A549 (cell line): Measurements from ENCODE around the gene MGP. TPM values are rescaled to one million over a fixed set of nuclear protein-coding genes. Genes with fewer than 3 reads are reported as not detected.

ENCODE experiments used
- ATAC-seq, 2 experiments: fragments of 200-7000 bp in 1 of 2; fragments of >200 bp in 1 of 2; cut with Nextera tagmentation in 1 of 2; cut with Tn5 transposase in 1 of 2; 3 replicates each; pipeline versions ENCODE4 v1.8.0 to v1.9.1; 2018 to 2020; ENCODE audit warnings: mild to moderate bottlenecking in 1 of 2, moderate library complexity in 1 of 2
- CTCF ChIA-PET: fragments of 300-600 bp; sonication (Branson Sonifier 250); formaldehyde crosslinking; extraction: SDS; loops from one replicate; lab custom pipeline; 2021; ENCODE audit warnings: antibody characterized with exemption, inconsistent platforms; lab: Yijun Ruan, JAX
- POLR2A ChIA-PET: fragments of 350-600 bp; formaldehyde crosslinking; extraction: SDS; loops from one replicate; lab custom pipeline; 2021; ENCODE audit warnings: antibody characterized with exemption, inconsistent platforms; lab: Yijun Ruan, JAX
- DNase-seq, 2 experiments: peaks; one replicate each; pipeline versions ENCODE4 v3.0.0 to v3.0.0-alpha.2; 2011 to 2016; ENCODE audit warnings: low read depth in 1 of 2, low spot score in 1 of 2
- FAIRE-seq: peaks from 2 replicates; lab custom pipeline; 2011; peaks lifted over from hg19 to GRCh38; lab: Jason Lieb, UNC
- H3K27ac ChIP-seq, 2 experiments: fragments of >200 bp; sonication (Bioruptor Twin); formaldehyde crosslinking; 3 replicates each; pipeline ENCODE4 v1.5.1; 2016 to 2017
- H3K4me1 ChIP-seq: fragments of >200 bp; sonication (Bioruptor Twin); formaldehyde crosslinking; 3 replicates; pipeline ENCODE4 v1.6.1; 2016
- H3K4me2 ChIP-seq: fragments of >200 bp; sonication (Bioruptor Twin); formaldehyde crosslinking; 3 replicates; pipeline ENCODE4 v1.6.1; 2016
- H3K4me3 ChIP-seq: fragments of >200 bp; sonication (Bioruptor Twin); formaldehyde crosslinking; 3 replicates; pipeline ENCODE4 v1.5.1; 2016
- H3K9me3 ChIP-seq: fragments of >200 bp; sonication (Bioruptor Twin); formaldehyde crosslinking; 3 replicates; pipeline ENCODE4 v1.6.1; 2016
- CEBPB ChIP-seq, 2 experiments: fragments of >200 bp in 1 of 2; sonication (Bioruptor Twin) in 1 of 2; formaldehyde crosslinking in 1 of 2; IDR thresholded peaks; 2 replicates each; pipeline ENCODE4 v1.6.1; 2012 to 2016
- CHD2 ChIP-seq: fragments of 150-350 bp; IDR thresholded peaks from 2 replicates; pipeline ENCODE4 v1.6.1; 2014; ENCODE audit warnings: low read length; ENCODE audit not compliant: partially characterized antibody
- EHMT2 ChIP-seq: fragments of 200-600 bp; sonication (generic); IDR thresholded peaks from 2 replicates; pipeline ENCODE4 v1.6.1; 2016; ENCODE audit warnings: antibody characterized with exemption, low read depth, mild to moderate bottlenecking, moderate library complexity
- EP300 ChIP-seq, 2 experiments: fragments of >200 bp; sonication (Bioruptor Twin); formaldehyde crosslinking; IDR thresholded peaks; 2 replicates in 1 of 2; 3 replicates in 1 of 2; pipeline ENCODE4 v1.6.1; 2016 to 2017
- FOXS1 ChIP-seq: fragments of 250-450 bp; sonication (Bioruptor Pico); IDR thresholded peaks from 2 replicates; pipeline ENCODE4 v1.5.0; 2020; ENCODE audit warnings: mild to moderate bottlenecking, moderate library complexity
- GATA3 ChIP-seq: IDR thresholded peaks from 2 replicates; pipeline ENCODE4 v1.6.1; 2012; ENCODE audit warnings: borderline replicate concordance
- HEYL ChIP-seq: fragments of 250-450 bp; sonication (Bioruptor Pico); IDR thresholded peaks from 2 replicates; pipeline ENCODE4 v1.8.0; 2021; ENCODE audit warnings: mild to moderate bottlenecking, moderate library complexity
- HOXB13 ChIP-seq: fragments of 250-450 bp; sonication (Bioruptor Pico); IDR thresholded peaks from 2 replicates; pipeline ENCODE4 v1.5.0; 2020; ENCODE audit warnings: low read depth, mild to moderate bottlenecking, moderate library complexity
- HOXB5 ChIP-seq: fragments of 250-450 bp; sonication (Bioruptor Pico); IDR thresholded peaks from 2 replicates; pipeline ENCODE4 v1.5.0; 2020; ENCODE audit warnings: mild to moderate bottlenecking, moderate library complexity
- JUNB ChIP-seq: fragments of >200 bp; sonication (Bioruptor Twin); formaldehyde crosslinking; IDR thresholded peaks from 2 replicates; pipeline ENCODE4 v1.6.1; 2016
- MAX ChIP-seq: IDR thresholded peaks from 2 replicates; pipeline ENCODE4 v1.6.1; 2012
- NFE2L2 ChIP-seq: fragments of 150-350 bp; conservative IDR thresholded peaks from 2 replicates; pipeline ENCODE4 v1.6.1; 2014; ENCODE audit warnings: low read length
- PBX3 ChIP-seq: IDR thresholded peaks from 2 replicates; pipeline ENCODE4 v1.6.1; 2012
- PHF8 ChIP-seq: fragments of 200-600 bp; sonication (generic); IDR thresholded peaks from 2 replicates; pipeline ENCODE4 v1.6.1; 2016; ENCODE audit warnings: low read depth, mild to moderate bottlenecking, antibody characterized with exemption, moderate library complexity, borderline replicate concordance
- RAD21 ChIP-seq, 2 experiments: fragments of >200 bp in 1 of 2; sonication (Bioruptor Twin) in 1 of 2; formaldehyde crosslinking in 1 of 2; IDR thresholded peaks in 1 of 2; conservative IDR thresholded peaks in 1 of 2; 2 replicates in 1 of 2; 3 replicates in 1 of 2; pipeline ENCODE4 v1.6.1; 2012 to 2018; ENCODE audit warnings: inconsistent platforms in 1 of 2
- RCOR1 ChIP-seq: fragments of 150-350 bp; IDR thresholded peaks from 2 replicates; pipeline ENCODE4 v1.6.1; 2014; ENCODE audit warnings: antibody characterized with exemption, low read length, low read depth
- RFX5 ChIP-seq: fragments of 450-650 bp; IDR thresholded peaks from 2 replicates; pipeline ENCODE4 v1.7.1; 2014; ENCODE audit warnings: antibody characterized with exemption, mild to moderate bottlenecking, moderate library complexity
- RNF2 ChIP-seq: fragments of 200-600 bp; sonication (generic); IDR thresholded peaks from 2 replicates; pipeline ENCODE4 v1.6.1; 2016; ENCODE audit warnings: low read depth, mild to moderate bottlenecking, antibody characterized with exemption, moderate library complexity, borderline replicate concordance
- SREBF2 ChIP-seq: fragments of 450-650 bp; IDR thresholded peaks from 2 replicates; pipeline ENCODE4 v1.6.1; 2014; ENCODE audit warnings: mild to moderate bottlenecking, moderate library complexity
- USF2 ChIP-seq: fragments of 450-650 bp; IDR thresholded peaks from 2 replicates; pipeline ENCODE4 v1.6.1; 2014; ENCODE audit warnings: antibody characterized with exemption
- ZC3H11A ChIP-seq: fragments of 450-650 bp; IDR thresholded peaks from 2 replicates; pipeline ENCODE4 v1.6.1; 2014; ENCODE audit warnings: antibody characterized with exemption, mild to moderate bottlenecking
- ZSCAN20 ChIP-seq: fragments of 250-450 bp; sonication (Bioruptor Pico); IDR thresholded peaks from 2 replicates; pipeline ENCODE4 v1.8.0; 2022; ENCODE audit warnings: mild to moderate bottlenecking, moderate library complexity
- WGBS: methylation state at CpG from one replicate; pipeline ENCODE4 v1.1.6; 2017; ENCODE audit errors: missing lambda C conversion rate; 5-methylcytosine and 5-hydroxymethylcytosine counted together
- polyA plus RNA-seq, 4 experiments: library from polyadenylated mRNA; depleted of rRNA in 3 of 4; stranded (reverse); fragments of >200 nt; fragmentation: RNase III in 1 of 4; extraction: RNeasy Plus Mini Kit Qiagen cat#74134 plus additional on column Dnase treatment in 1 of 4; gene quantifications; 2 replicates in 3 of 4; 3 replicates in 1 of 4; pipeline ENCODE4 v1.2.3, GENCODE V29; 2011 to 2017
- TF ChIP-seq, protein P1 (sequence below): fragments of >200 bp; sonication (Bioruptor Twin); formaldehyde crosslinking; IDR thresholded peaks from 3 replicates; pipeline ENCODE4 v1.5.1; 2016
- TF ChIP-seq, protein P2 (sequence below): fragments of 250-450 bp; sonication (Bioruptor Pico); IDR thresholded peaks from 2 replicates; pipeline ENCODE4 v1.5.0; 2020; ENCODE audit warnings: low read depth, mild to moderate bottlenecking, moderate library complexity

The MGP gene
- polyA plus RNA-seq, 2 of the 4 experiments (the other 2 are of a cell fraction): 0.16 to 0.30 TPM

- FAIRE-seq: peak; percentile 36
- ATAC-seq: no peak
- no peak overlapping the region for H3K4me3 ChIP-seq
- no peaks in the 10 kb centered on the region for H3K4me1 ChIP-seq
- no peak overlapping the region for H3K4me2 ChIP-seq
- H3K27ac ChIP-seq: no peak overlapping the region
- no peak for DNase-seq
- peaks cover 9% of the 10 kb centered on the region; the same call in 1 of the 3 replicates for H3K9me3 ChIP-seq
- ChIA-PET POLR2A (no interaction called here), CTCF (interaction anchor here (1.0 kb wide), 1 partner anchor 18 kb away, joined by 3 read pairs; no protein-coding TSS in a partner anchor)
- no peak for TF ChIP-seq RNF2
- no peak for TF ChIP-seq SREBF2
- TF ChIP-seq RAD21 (conservative IDR thresholded peaks at IDR 0.05 in 1 of 2, IDR thresholded peaks at IDR 0.05 in 1 of 2): no peak
- TF ChIP-seq, protein P1, sequence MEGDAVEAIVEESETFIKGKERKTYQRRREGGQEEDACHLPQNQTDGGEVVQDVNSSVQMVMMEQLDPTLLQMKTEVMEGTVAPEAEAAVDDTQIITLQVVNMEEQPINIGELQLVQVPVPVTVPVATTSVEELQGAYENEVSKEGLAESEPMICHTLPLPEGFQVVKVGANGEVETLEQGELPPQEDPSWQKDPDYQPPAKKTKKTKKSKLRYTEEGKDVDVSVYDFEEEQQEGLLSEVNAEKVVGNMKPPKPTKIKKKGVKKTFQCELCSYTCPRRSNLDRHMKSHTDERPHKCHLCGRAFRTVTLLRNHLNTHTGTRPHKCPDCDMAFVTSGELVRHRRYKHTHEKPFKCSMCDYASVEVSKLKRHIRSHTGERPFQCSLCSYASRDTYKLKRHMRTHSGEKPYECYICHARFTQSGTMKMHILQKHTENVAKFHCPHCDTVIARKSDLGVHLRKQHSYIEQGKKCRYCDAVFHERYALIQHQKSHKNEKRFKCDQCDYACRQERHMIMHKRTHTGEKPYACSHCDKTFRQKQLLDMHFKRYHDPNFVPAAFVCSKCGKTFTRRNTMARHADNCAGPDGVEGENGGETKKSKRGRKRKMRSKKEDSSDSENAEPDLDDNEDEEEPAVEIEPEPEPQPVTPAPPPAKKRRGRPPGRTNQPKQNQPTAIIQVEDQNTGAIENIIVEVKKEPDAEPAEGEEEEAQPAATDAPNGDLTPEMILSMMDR: no peak
- TF ChIP-seq GATA3: no peak
- TF ChIP-seq JUNB: no peak
- no peak for TF ChIP-seq EP300 (IDR thresholded peaks at IDR 0.05)
- no peak for TF ChIP-seq CHD2
- TF ChIP-seq RFX5: no peak
These were observed 25.2 kb downstream of the MGP start for GRCh38 chr12:14860490-14860889.

- DNase-seq (no peak), ATAC-seq (no peak), FAIRE-seq (no peak)
- CTCF ChIA-PET: no interaction called here
- POLR2A ChIA-PET: no interaction called here
- no peak overlapping the region for H3K4me2 ChIP-seq
- 3% methylated on average over 1 of the region's 1 CpG for WGBS
- no peaks in the 10 kb centered on the region for H3K4me1 ChIP-seq
- no peak for TF ChIP-seq PBX3
- no peak for TF ChIP-seq ZSCAN20
- TF ChIP-seq, protein P2, sequence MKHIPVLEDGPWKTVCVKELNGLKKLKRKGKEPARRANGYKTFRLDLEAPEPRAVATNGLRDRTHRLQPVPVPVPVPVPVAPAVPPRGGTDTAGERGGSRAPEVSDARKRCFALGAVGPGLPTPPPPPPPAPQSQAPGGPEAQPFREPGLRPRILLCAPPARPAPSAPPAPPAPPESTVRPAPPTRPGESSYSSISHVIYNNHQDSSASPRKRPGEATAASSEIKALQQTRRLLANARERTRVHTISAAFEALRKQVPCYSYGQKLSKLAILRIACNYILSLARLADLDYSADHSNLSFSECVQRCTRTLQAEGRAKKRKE: no peak
- no peak for TF ChIP-seq MAX
- TF ChIP-seq USF2: no peak
- TF ChIP-seq RNF2: no peak
- no peak for TF ChIP-seq FOXS1 (CRISPR knock-in tag)
- no peak for TF ChIP-seq CEBPB (IDR thresholded peaks at IDR 0.05)
- TF ChIP-seq EP300 (IDR thresholded peaks at IDR 0.05): no peak
- TF ChIP-seq HOXB5 (CRISPR knock-in tag): no peak
- no peak for TF ChIP-seq PHF8
- no peak for TF ChIP-seq ZC3H11A
- TF ChIP-seq HOXB13 (CRISPR knock-in tag): no peak
- no peak for TF ChIP-seq EHMT2
- TF ChIP-seq RCOR1: no peak
- no peak for TF ChIP-seq NFE2L2
- no peak for TF ChIP-seq HEYL (CRISPR knock-in tag)
- no peak overlapping the region for H3K27ac ChIP-seq
- no peak overlapping the region for H3K4me3 ChIP-seq
- peaks cover 9% of the 10 kb centered on the region; the same call in 1 of the 3 replicates for H3K9me3 ChIP-seq
These were observed 27.1 kb downstream of the MGP start for GRCh38 chr12:14858513-14858912.
